CD14-positive monocyte (primary cell): ENCODE measurements around the gene ALDH4A1. TPM values are rescaled to one million over a fixed set of nuclear protein-coding genes. Genes with fewer than 3 reads are reported as not detected.
A peak's percentile ranks its signal among the peaks of the same experiment; 100 is the strongest.

Source experiments
- DNase-seq, 3 donors: peaks; one replicate each; pipeline ENCODE4 v3.0.0-alpha.2; 2011 to 2022
- H2AFZ ChIP-seq: 2 replicates; pipeline ENCODE4 v1.6.0; 2012; ENCODE audit warnings: mild to moderate bottlenecking, low read depth, low read length, inconsistent platforms; ENCODE audit not compliant: insufficient read depth, poor library complexity, severe bottlenecking
- H3K27ac ChIP-seq, 2 donors: 1 replicate in 1 of 2; 2 replicates in 1 of 2; pipeline ENCODE4 v1.5.1; 2012 to 2013; ENCODE audit warnings: low read length in 2 of 2, control low read depth in 1 of 2, inconsistent platforms in 1 of 2, low read depth in 1 of 2, mild to moderate bottlenecking in 1 of 2
- H3K27me3 ChIP-seq, 2 donors: one replicate each; pipeline versions ENCODE4 v1.6.0 to v1.6.1; 2011 to 2013; ENCODE audit warnings: low read length in 2 of 2; ENCODE audit not compliant: control insufficient read depth in 2 of 2, insufficient read depth in 2 of 2
- H3K36me3 ChIP-seq, 2 donors: replicated peaks in 1 of 2; 1 replicate in 1 of 2; 2 replicates in 1 of 2; pipeline versions ENCODE4 v1.5.1 to v1.6.1; 2012 to 2013; ENCODE audit warnings: low read length in 2 of 2, control low read depth in 1 of 2, inconsistent platforms in 1 of 2, mild to moderate bottlenecking in 1 of 2; ENCODE audit not compliant: insufficient read depth in 2 of 2, control insufficient read depth in 1 of 2
- H3K4me1 ChIP-seq, 2 donors: 1 replicate in 1 of 2; 2 replicates in 1 of 2; pipeline versions ENCODE4 v1.5.1 to v1.6.1; 2012 to 2013; ENCODE audit warnings: low read length in 2 of 2, control low read depth in 1 of 2, inconsistent platforms in 1 of 2, mild to moderate bottlenecking in 1 of 2, moderate library complexity in 1 of 2; ENCODE audit not compliant: insufficient read depth in 2 of 2, control insufficient read depth in 1 of 2
- H3K4me2 ChIP-seq: replicated peaks from 2 replicates; pipeline ENCODE3; 2012; ENCODE audit warnings: low read length, moderate library complexity, mild to moderate bottlenecking; ENCODE audit not compliant: poor library complexity, severe bottlenecking; ENCODE audit errors: extremely low read depth
- H3K4me3 ChIP-seq, 3 experiments: fragments of 200-600 bp in 1 of 3; sonication (generic) in 1 of 3; replicated peaks in 1 of 3; 1 replicate in 2 of 3; 2 replicates in 1 of 3; pipeline ENCODE4 v1.5.1; 2011 to 2013; ENCODE audit warnings: low read length in 3 of 3, mild to moderate bottlenecking in 3 of 3, control low read depth in 2 of 3, low read depth in 2 of 3, inconsistent platforms in 1 of 3, moderate library complexity in 1 of 3
- H3K79me2 ChIP-seq: 2 replicates; pipeline ENCODE4 v1.6.0; 2012; ENCODE audit warnings: mild to moderate bottlenecking, control low read depth, inconsistent platforms, low read length, moderate library complexity; ENCODE audit not compliant: insufficient read depth
- H3K9ac ChIP-seq: 2 replicates; pipeline ENCODE4 v1.6.0; 2017; ENCODE audit warnings: low read length, mild to moderate bottlenecking; ENCODE audit not compliant: insufficient read depth, poor library complexity, severe bottlenecking
- H3K9me3 ChIP-seq, 2 donors: replicated peaks in 1 of 2; 1 replicate in 1 of 2; 2 replicates in 1 of 2; pipeline versions ENCODE4 v1.5.1 to v1.6.1; 2012 to 2013; ENCODE audit warnings: low read length in 2 of 2, control low read depth in 1 of 2; ENCODE audit not compliant: control insufficient read depth in 1 of 2, insufficient read depth in 1 of 2
- H4K20me1 ChIP-seq: 2 replicates; pipeline ENCODE4 v1.6.0; 2012; ENCODE audit warnings: mild to moderate bottlenecking, low read length, control low read depth, moderate library complexity; ENCODE audit not compliant: insufficient read depth
- H3K27ac Mint-ChIP-seq, 7 donors: one replicate each; pipeline ENCODE4 v1.8.0; 2020; ENCODE audit warnings: mild to moderate bottlenecking in 7 of 7, mixed read lengths in 7 of 7, moderate library complexity in 6 of 7, inconsistent platforms in 2 of 7
- H3K27me3 Mint-ChIP-seq, 3 donors: one replicate each; pipeline ENCODE4 v1.8.0; 2021 to 2022; ENCODE audit warnings: low read depth in 3 of 3, mild to moderate bottlenecking in 3 of 3, mixed read lengths in 3 of 3, moderate library complexity in 3 of 3, inconsistent platforms in 1 of 3
- H3K36me3 Mint-ChIP-seq, 2 donors: one replicate each; pipeline ENCODE4 v1.8.0; 2020; ENCODE audit warnings: mixed read lengths in 2 of 2, inconsistent platforms in 1 of 2, mild to moderate bottlenecking in 1 of 2
- H3K4me1 Mint-ChIP-seq: one replicate; pipeline ENCODE4 v1.8.0; 2020; ENCODE audit warnings: mild to moderate bottlenecking, mixed read lengths
- H3K4me3 Mint-ChIP-seq, 2 donors: one replicate each; pipeline ENCODE4 v1.8.0; 2020; ENCODE audit warnings: mild to moderate bottlenecking in 2 of 2, mixed read lengths in 2 of 2, moderate library complexity in 1 of 2
- H3K9me3 Mint-ChIP-seq, 7 donors: one replicate each; pipeline ENCODE4 v1.8.0; 2020 to 2022; ENCODE audit warnings: mixed read lengths in 7 of 7, mild to moderate bottlenecking in 6 of 7, moderate library complexity in 6 of 7, inconsistent platforms in 2 of 7
- CTCF ChIP-seq: fragments of 200-600 bp; IDR thresholded peaks from one replicate; pipeline ENCODE4 v1.8.0; 2022; ENCODE audit warnings: antibody characterized with exemption, mild to moderate bottlenecking
- WGBS: methylation state at CpG from one replicate; pipeline ENCODE4 v1.1.5; 2013; ENCODE audit warnings: missing lambda C conversion rate; ENCODE audit not compliant: insufficient coverage; 5-methylcytosine and 5-hydroxymethylcytosine counted together
- intact Hi-C, 2 donors: fragments of 100-400 bp; cut with micrococcal nuclease; formaldehyde crosslinking; loops; one replicate each; pipeline versions ENCODE4 v1.15.0 to v1.15.1; 2023
- polyA plus RNA-seq, 3 donors: library from polyadenylated mRNA; depleted of rRNA in 1 of 3; unstranded in 2 of 3; stranded (reverse) in 1 of 3; fragments of 300-500 nt in 2 of 3; fragments of >200 nt in 1 of 3; fragmentation: Illumina TruSeq in 2 of 3; gene quantifications; 1 replicate in 2 of 3; 2 replicates in 1 of 3; pipeline ENCODE4 v1.2.3, GENCODE V29; 2012 to 2021

Gene ALDH4A1
- polyA plus RNA-seq, 3 donors: 4.8 to 7.8 (median 6.1) TPM

GRCh38 chr1:18884727-18885126 lies 17.6 kb downstream of the ALDH4A1 start:
- no peaks in the 10 kb centered on the region for H3K79me2 ChIP-seq
- peak overlapping the region in 1 of 2 donors; percentile 32 for H3K4me3 Mint-ChIP-seq
- no peaks in the 10 kb centered on the region for H3K27me3 Mint-ChIP-seq
- no peak overlapping the region for H3K4me3 ChIP-seq
- no peak overlapping the region for H3K9ac ChIP-seq
- no peak overlapping the region for H3K4me2 ChIP-seq
- WGBS: 86% methylated on average over 6 of the region's 6 CpGs
- H3K36me3 ChIP-seq: peaks cover 41 to 63% of the 10 kb centered on the region in 2 donors
- no peak overlapping the region for H3K27ac ChIP-seq
- peak overlapping the region in 2 of 7 donors; percentile 64 to 72 for H3K27ac Mint-ChIP-seq
- no peak for DNase-seq
- no peaks in the 10 kb centered on the region for H3K9me3 ChIP-seq
- intact Hi-C loops: no loop called here
- no peak overlapping the region for H2AFZ ChIP-seq
- no peaks in the 10 kb centered on the region for H3K27me3 ChIP-seq
- peaks cover 0 to 4% (median 0%) of the 10 kb centered on the region in 7 donors for H3K9me3 Mint-ChIP-seq
- H3K4me1 ChIP-seq: no peaks in the 10 kb centered on the region
- H3K36me3 Mint-ChIP-seq: peaks cover 47 to 65% of the 10 kb centered on the region in 2 donors
- H3K4me1 Mint-ChIP-seq: no peaks in the 10 kb centered on the region
- TF ChIP-seq CTCF: no peak
- no peaks in the 10 kb centered on the region for H4K20me1 ChIP-seq

GRCh38 chr1:18884419-18884717 lies 18.0 kb downstream of the ALDH4A1 start:
- Mint-ChIP-seq H3K4me1 (no peaks in the 10 kb centered on the region), H3K27ac (peak overlapping the region in 1 of 7 donors; percentile 66), H3K4me3 (no peak overlapping the region), H3K27me3 (no peaks in the 10 kb centered on the region), H3K9me3 (peaks cover 0 to 4% (median 0%) of the 10 kb centered on the region in 7 donors), H3K36me3 (peaks cover 47 to 65% of the 10 kb centered on the region in 2 donors)
- intact Hi-C loops: no loop called here
- Histone ChIP-seq H3K27me3 (no peaks in the 10 kb centered on the region), H3K9me3 (no peaks in the 10 kb centered on the region), H3K36me3 (peaks cover 41 to 62% of the 10 kb centered on the region in 2 donors), H2AFZ (no peak overlapping the region), H3K27ac (no peak overlapping the region), H3K4me1 (no peaks in the 10 kb centered on the region), H3K4me3 (no peak overlapping the region), H4K20me1 (no peaks in the 10 kb centered on the region), H3K4me2 (no peak overlapping the region), H3K79me2 (no peaks in the 10 kb centered on the region), H3K9ac (no peak overlapping the region)
- no peak for DNase-seq
- 100% methylated on average over 2 of the region's 4 CpGs for WGBS
- peak; percentile 65 for TF ChIP-seq CTCF
